Measurements from ENCODE around the gene HMGB3. TPM values are rescaled to one million over a fixed set of nuclear protein-coding genes. Genes with fewer than 3 reads are reported as not detected.
A peak's percentile ranks its signal among the peaks of the same experiment; 100 is the strongest.
"Not testable (repeated sequence)": the region's sequence is repeated elsewhere in the genome, so short reads cannot be mapped to it uniquely, and the experiment has no call there.

The HMGB3 gene
- total and polyA plus RNA-seq, 7 experiments from 2014 or later: 0.29 to 23.5 (median 0.60) TPM

DNA sequence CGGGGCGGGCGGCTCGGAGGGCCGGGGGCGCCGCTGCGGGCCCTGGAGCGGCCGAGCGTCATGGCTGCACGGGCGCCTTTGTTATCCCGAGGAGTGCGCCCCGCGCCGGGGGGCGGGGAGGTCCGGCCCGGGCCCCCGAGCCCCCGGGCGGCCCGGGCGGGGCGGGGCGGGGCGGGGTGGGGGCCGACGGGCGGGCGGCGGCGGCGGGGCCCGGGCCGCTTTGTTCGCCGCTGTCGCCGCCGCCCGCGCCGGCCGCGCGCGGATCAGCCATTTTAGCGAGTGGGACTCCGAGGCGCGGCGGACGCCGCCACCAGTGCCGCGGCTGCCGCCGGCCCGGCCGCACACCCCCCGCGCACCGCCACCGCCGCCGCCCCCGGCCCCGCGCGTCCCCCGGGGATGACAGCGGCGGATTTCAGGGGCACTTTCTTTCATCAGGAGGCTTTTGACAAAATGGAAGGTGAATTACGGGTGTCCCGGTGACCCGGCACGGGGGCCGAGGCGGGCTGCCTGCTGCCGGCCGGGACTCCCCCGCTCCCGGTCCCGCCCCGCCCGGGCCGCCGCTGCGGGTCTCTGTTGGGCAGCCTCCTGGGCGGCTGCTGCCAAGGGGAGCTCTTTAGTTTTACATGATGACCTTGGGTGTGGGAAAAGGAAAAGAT is 1.2 kb downstream of the HMGB3 start:
- Histone ChIP-seq H3K4me3 (ENCODE audit: low read length) (peak overlapping the region; percentile 27), H3K4me1 (ENCODE audit: control insufficient read depth in 2 of 2, insufficient read depth in 2 of 2, low read length in 2 of 2) (no peaks in the 10 kb centered on the region), H3K36me3 (ENCODE audit: control insufficient read depth in 2 of 3, insufficient read depth in 3 of 3, low read length in 3 of 3) (no peaks in the 10 kb centered on the region), H3K9me3 (ENCODE audit: control insufficient read depth in 2 of 3, low read length in 3 of 3) (no peaks in the 10 kb centered on the region), H3K27me3 (ENCODE audit: control insufficient read depth in 2 of 2, insufficient read depth in 2 of 2, low read length in 2 of 2) (no peaks in the 10 kb centered on the region), H3K27ac (ENCODE audit: low read depth, low read length) (no peak overlapping the region)
- H3K27me3 Mint-ChIP-seq: peaks cover 0 to 18% (median 7%) of the 10 kb centered on the region in 5 donors
- peaks cover 0 to 7% (median 0%) of the 10 kb centered on the region in 5 donors for H3K36me3 Mint-ChIP-seq
- DNase-seq (peak in 5 of 9 donors; percentile 4 to 32 (median 4)), ATAC-seq (no peak)
- intact Hi-C loops (cut with micrococcal nuclease): loop anchor here (5.0 to 10.0 kb wide), 6 partner anchors 98 to 1958 kb away; partner anchors contain the start of genes CETN2 (in 2 of the 2) and NSDHL (in 2 of the 2)
- CTCF ChIA-PET: no interaction called here
- POLR2A ChIA-PET: no interaction called here
- peak overlapping the region in 7 of 9 donors; percentile 41 to 85 (median 63) for H3K27ac Mint-ChIP-seq
- H3K4me1 Mint-ChIP-seq: peaks cover 0 to 16% (median 6%) of the 10 kb centered on the region in 7 donors
- peak overlapping the region; percentile 75 to 90 (median 87) for H3K4me3 Mint-ChIP-seq
- no peaks in the 10 kb centered on the region for H3K9me3 Mint-ChIP-seq

- H3K4me3 Mint-ChIP-seq: not testable (repeated sequence)
Measured at GRCh38 chrX:150987687-150988086, 4.6 kb downstream of the HMGB3 start.

DNA sequence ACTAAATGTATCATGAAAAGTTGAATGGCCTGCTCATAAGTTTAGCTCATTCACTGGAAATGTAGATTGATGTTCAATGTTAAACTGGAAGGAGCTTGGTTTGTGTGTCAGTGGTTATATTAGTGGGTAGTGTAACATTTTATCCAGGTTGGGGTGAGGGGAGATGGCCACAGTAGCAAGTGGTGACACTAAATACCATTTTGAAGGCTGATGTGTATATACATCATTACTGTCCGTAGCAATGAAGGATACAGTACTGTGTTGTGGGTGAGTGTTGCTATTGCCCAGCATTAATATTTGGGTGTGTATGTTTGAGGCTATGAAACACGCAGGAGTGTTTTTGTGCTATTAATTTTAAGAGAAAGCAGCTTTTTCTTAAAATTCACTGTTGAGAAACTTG is 6.3 kb downstream of the HMGB3 start:
- DNase-seq (no peak), ATAC-seq (no peak)
- Histone ChIP-seq H3K4me1 (ENCODE audit: control insufficient read depth in 2 of 2, insufficient read depth in 2 of 2, low read length in 2 of 2) (no peaks in the 10 kb centered on the region), H3K36me3 (ENCODE audit: control insufficient read depth in 2 of 3, insufficient read depth in 3 of 3, low read length in 3 of 3) (no peaks in the 10 kb centered on the region), H3K9me3 (ENCODE audit: control insufficient read depth in 2 of 3, low read length in 3 of 3) (no peaks in the 10 kb centered on the region), H3K27ac (ENCODE audit: low read depth, low read length) (no peak overlapping the region), H3K27me3 (ENCODE audit: control insufficient read depth in 2 of 2, insufficient read depth in 2 of 2, low read length in 2 of 2) (no peaks in the 10 kb centered on the region), H3K4me3 (ENCODE audit: low read length) (no peak overlapping the region)
- Mint-ChIP-seq H3K36me3 (peaks cover 0 to 7% (median 0%) of the 10 kb centered on the region in 5 donors), H3K27me3 (peaks cover 0 to 18% (median 7%) of the 10 kb centered on the region in 5 donors), H3K4me1 (peaks cover 0 to 13% (median 6%) of the 10 kb centered on the region in 7 donors), H3K4me3 (no peak overlapping the region), H3K27ac (no peak overlapping the region), H3K9me3 (no peaks in the 10 kb centered on the region)
- intact Hi-C loops (cut with micrococcal nuclease): loop anchor here (10.0 kb wide), 3 partner anchors 215 to 1845 kb away; partner anchors contain the start of genes CETN2 (in 2 of the 2) and NSDHL (in 2 of the 2)
- ChIA-PET CTCF (interaction anchor here (0.7 kb wide), 1 partner anchor 9 kb away, joined by 3 read pairs; no protein-coding TSS in a partner anchor), POLR2A (no interaction called here)

More at GRCh38 chrX:150987687-150988086, 4.6 kb downstream of the HMGB3 start:
- H3K9me3 ChIP-seq (ENCODE audit: control insufficient read depth in 2 of 3, low read length in 3 of 3); DNase-seq; CTCF ChIA-PET; ATAC-seq; H3K36me3 Mint-ChIP-seq; H3K36me3 ChIP-seq (ENCODE audit: control insufficient read depth in 2 of 3, insufficient read depth in 3 of 3, low read length in 3 of 3); H3K4me1 ChIP-seq (ENCODE audit: control insufficient read depth in 2 of 2, insufficient read depth in 2 of 2, low read length in 2 of 2); H3K27me3 ChIP-seq (ENCODE audit: control insufficient read depth in 2 of 2, insufficient read depth in 2 of 2, low read length in 2 of 2); POLR2A ChIA-PET; H3K27ac ChIP-seq (ENCODE audit: low read depth, low read length); H3K4me3 ChIP-seq (ENCODE audit: low read length); H3K9me3 Mint-ChIP-seq; H3K27ac Mint-ChIP-seq: not testable (repeated sequence)
- Mint-ChIP-seq H3K4me1 (peaks cover 0 to 13% (median 6%) of the 10 kb centered on the region in 7 donors), H3K27me3 (peaks cover 0 to 18% (median 7%) of the 10 kb centered on the region in 5 donors)
- intact Hi-C loops (cut with micrococcal nuclease): loop anchor here (10.0 kb wide), 3 partner anchors 213 to 1847 kb away; partner anchors contain the start of genes CETN2 (in 2 of the 2) and NSDHL (in 2 of the 2)

DNA sequence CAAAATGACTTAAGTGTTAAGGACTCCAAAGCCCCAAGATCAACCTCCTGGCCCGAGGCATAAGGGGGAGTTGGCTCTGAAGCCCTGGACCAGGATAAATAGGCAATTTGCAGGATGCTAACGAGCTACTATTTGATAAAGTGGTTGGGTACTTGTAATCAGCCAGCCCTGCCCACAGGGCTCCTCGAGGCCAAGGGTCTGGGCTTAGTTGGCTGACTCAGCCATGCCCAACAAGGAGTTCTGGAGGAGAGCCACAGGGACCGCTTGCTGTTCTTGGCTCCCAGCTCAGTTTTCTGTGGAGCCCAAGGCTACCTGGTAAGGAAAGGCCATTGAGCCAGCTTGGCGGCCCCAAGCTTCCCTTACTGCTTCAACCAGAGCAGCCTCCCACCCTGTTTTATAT is 7.8 kb downstream of the HMGB3 start:
- Histone ChIP-seq H3K4me1 (ENCODE audit: control insufficient read depth in 2 of 2, insufficient read depth in 2 of 2, low read length in 2 of 2) (no peaks in the 10 kb centered on the region), H3K9me3 (ENCODE audit: control insufficient read depth in 2 of 3, low read length in 3 of 3) (no peaks in the 10 kb centered on the region), H3K27ac (ENCODE audit: low read depth, low read length) (no peak overlapping the region), H3K27me3 (ENCODE audit: control insufficient read depth in 2 of 2, insufficient read depth in 2 of 2, low read length in 2 of 2) (no peaks in the 10 kb centered on the region), H3K36me3 (ENCODE audit: control insufficient read depth in 2 of 3, insufficient read depth in 3 of 3, low read length in 3 of 3) (no peaks in the 10 kb centered on the region), H3K4me3 (ENCODE audit: low read length) (no peak overlapping the region)
- POLR2A ChIA-PET: no interaction called here
- H3K4me3 Mint-ChIP-seq: no peak overlapping the region
- no peak for DNase-seq
- CTCF ChIA-PET: no interaction called here
- no peak overlapping the region for H3K27ac Mint-ChIP-seq
- peaks cover 0 to 6% (median under 1%) of the 10 kb centered on the region in 5 donors for H3K27me3 Mint-ChIP-seq
- intact Hi-C loops (cut with micrococcal nuclease): no loop called here
- H3K9me3 Mint-ChIP-seq: no peaks in the 10 kb centered on the region
- H3K4me1 Mint-ChIP-seq: peaks cover 0 to under 1% (median 0%) of the 10 kb centered on the region in 7 donors
- no peak for ATAC-seq
- H3K36me3 Mint-ChIP-seq: peaks cover 0 to 4% (median 0%) of the 10 kb centered on the region in 5 donors

- H3K27me3 Mint-ChIP-seq: no peaks in the 10 kb centered on the region
- Histone ChIP-seq H3K4me3 (ENCODE audit: low read length) (no peak overlapping the region), H3K27ac (ENCODE audit: low read depth, low read length) (no peak overlapping the region), H3K9me3 (ENCODE audit: control insufficient read depth in 2 of 3, low read length in 3 of 3) (no peaks in the 10 kb centered on the region), H3K27me3 (ENCODE audit: control insufficient read depth in 2 of 2, insufficient read depth in 2 of 2, low read length in 2 of 2) (no peaks in the 10 kb centered on the region), H3K4me1 (ENCODE audit: control insufficient read depth in 2 of 2, insufficient read depth in 2 of 2, low read length in 2 of 2) (no peaks in the 10 kb centered on the region), H3K36me3 (ENCODE audit: control insufficient read depth in 2 of 3, insufficient read depth in 3 of 3, low read length in 3 of 3) (no peaks in the 10 kb centered on the region)
- H3K27ac Mint-ChIP-seq: no peak overlapping the region
- ChIA-PET POLR2A (no interaction called here), CTCF (no interaction called here)
- intact Hi-C loops (cut with micrococcal nuclease): loop anchor here in 1 of 2 donors (5.0 kb wide), 1 partner anchor 229 kb away; no protein-coding TSS in a partner anchor
- DNase-seq (no peak), ATAC-seq (no peak)
- H3K4me3 Mint-ChIP-seq: no peak overlapping the region
- peaks cover 0 to 2% (median 0%) of the 10 kb centered on the region in 11 donors for H3K9me3 Mint-ChIP-seq
- no peaks in the 10 kb centered on the region for H3K36me3 Mint-ChIP-seq
- H3K4me1 Mint-ChIP-seq: no peaks in the 10 kb centered on the region
Measured at GRCh38 chrX:151000861-151001331, 17.8 kb downstream of the HMGB3 start.

GRCh38 chrX:151004085-151004484 is 20.9 kb downstream of the HMGB3 start:
- no peaks in the 10 kb centered on the region for H3K36me3 ChIP-seq (ENCODE audit: control insufficient read depth in 2 of 3, insufficient read depth in 3 of 3, low read length in 3 of 3)
- Mint-ChIP-seq H3K4me3 (no peak overlapping the region), H3K36me3 (no peaks in the 10 kb centered on the region), H3K9me3 (peaks cover 0 to 2% (median 0%) of the 10 kb centered on the region in 11 donors), H3K27ac (no peak overlapping the region), H3K27me3 (peaks cover 0 to 7% (median 4%) of the 10 kb centered on the region in 5 donors), H3K4me1 (no peaks in the 10 kb centered on the region)
- no peak overlapping the region for H3K4me3 ChIP-seq (ENCODE audit: low read length)
- H3K27ac ChIP-seq (ENCODE audit: low read depth, low read length): no peak overlapping the region
- ChIA-PET POLR2A (no interaction called here), CTCF (no interaction called here)
- ATAC-seq (no peak), DNase-seq (no peak)
- H3K27me3 ChIP-seq (ENCODE audit: control insufficient read depth in 2 of 2, insufficient read depth in 2 of 2, low read length in 2 of 2): no peaks in the 10 kb centered on the region
- H3K4me1 ChIP-seq (ENCODE audit: control insufficient read depth in 2 of 2, insufficient read depth in 2 of 2, low read length in 2 of 2): no peaks in the 10 kb centered on the region
- H3K9me3 ChIP-seq (ENCODE audit: control insufficient read depth in 2 of 3, low read length in 3 of 3): no peaks in the 10 kb centered on the region
- intact Hi-C loops (cut with micrococcal nuclease): loop anchor here in 1 of 2 donors (5.0 kb wide), 1 partner anchor 232 kb away; no protein-coding TSS in a partner anchor

Measured in naive thymus-derived CD4-positive, alpha-beta T cell (primary cell).